HG02870 (cell line): ENCODE data around the gene PTPN6.

Experiments used
- ATAC-seq: cut with Tn5 transposase; IDR thresholded peaks from one replicate; pipeline ENCODE4 v1.9.1; 2021; ENCODE audit warnings: mild to moderate bottlenecking, moderate library complexity; ENCODE audit not compliant: unreplicated experiment

Gene PTPN6

DNA sequence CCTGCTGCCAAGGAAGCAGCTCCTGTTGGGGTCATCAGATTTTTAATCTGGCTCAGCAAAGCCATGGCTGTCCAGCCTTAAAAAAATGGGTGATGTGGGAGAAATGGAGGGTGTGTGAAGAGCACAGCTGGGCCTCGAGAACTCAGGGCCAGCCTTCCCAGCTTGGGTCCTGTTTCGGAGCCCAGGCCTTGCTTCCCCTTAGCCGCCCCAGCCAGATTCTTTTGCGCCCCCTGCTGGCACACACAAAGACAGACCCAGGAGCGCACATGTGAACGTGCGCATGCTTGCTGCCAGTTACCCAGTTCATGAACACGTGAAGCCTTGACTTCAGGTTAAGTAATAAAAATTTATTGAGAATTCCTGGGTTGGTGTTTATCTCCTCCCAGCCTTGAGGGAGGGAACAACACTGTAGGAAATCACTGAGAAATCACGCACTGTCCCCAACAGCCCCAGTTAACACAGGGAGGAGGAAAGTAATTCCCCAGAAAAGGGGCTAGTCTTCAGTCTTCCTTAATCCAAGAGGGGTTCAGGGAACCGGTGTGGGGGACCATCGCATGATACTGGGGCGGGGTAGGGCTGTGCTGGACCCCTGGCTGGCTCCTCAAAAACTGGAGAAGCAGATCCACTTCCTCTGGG, 14.0 kb downstream of the PTPN6 start:
- ATAC-seq: no peak

DNA sequence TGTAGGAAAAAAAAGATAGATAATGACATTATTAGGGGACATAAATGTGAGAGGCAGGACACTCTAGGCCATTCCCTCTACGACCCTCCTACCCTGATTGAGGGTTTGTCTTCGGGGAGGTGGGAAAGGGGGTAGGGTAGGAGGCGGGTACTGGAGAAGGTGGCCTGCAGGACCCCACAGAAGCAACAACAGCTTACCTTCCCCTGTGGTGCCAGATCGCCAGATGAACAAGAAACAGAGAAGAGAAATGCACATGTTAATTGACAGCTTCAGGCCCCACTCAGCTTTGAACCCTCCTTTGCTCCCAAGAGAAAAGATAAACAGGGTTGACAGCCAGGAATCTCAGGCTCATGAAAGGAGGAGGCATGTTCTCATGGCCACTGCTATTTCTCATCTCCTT, 14.6 kb downstream of the PTPN6 start:
- ATAC-seq: no peak

DNA sequence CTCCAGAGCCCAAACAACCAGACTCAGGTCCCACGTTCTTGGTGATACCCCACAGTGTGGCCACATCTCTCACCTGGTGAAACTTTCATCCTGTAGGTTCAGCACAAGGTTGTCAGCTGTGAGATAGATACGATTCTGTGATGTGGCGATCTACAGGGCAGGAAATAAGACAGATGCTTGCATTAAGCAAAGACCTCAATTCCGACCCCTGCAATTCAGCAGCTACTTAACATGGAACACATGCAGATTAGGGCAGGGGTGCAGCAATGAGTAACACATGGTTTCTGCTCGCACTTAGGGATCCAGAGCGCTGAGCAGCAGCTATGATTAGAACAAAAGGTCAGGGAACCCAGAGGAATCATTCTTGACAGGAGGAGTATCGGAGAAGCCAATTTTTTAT, 15.2 kb downstream of the PTPN6 start:
- ATAC-seq: no peak

DNA sequence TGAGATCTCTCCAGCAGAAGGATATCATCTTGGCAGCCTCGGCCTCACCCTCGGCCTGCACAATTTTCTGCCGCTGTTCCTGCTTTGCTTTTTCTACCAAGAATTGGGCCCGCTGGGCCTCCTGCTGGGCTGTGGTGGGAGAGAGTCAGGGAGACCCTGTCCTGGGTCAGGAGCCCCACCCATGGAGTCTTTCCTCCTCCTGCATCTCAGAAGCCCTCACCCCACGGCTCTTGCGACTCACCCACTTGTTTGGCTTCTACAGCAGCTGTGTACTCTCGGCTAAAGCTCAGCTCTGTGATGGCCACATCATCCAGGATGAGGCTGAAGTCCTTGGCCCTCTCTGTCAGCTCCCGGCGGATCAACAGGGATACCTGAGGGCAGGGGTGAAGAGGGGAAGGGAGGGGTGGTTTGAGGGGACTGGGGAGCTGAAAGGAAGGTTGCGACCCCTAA, 16.5 kb downstream of the PTPN6 start:
- ATAC-seq: no peak

DNA sequence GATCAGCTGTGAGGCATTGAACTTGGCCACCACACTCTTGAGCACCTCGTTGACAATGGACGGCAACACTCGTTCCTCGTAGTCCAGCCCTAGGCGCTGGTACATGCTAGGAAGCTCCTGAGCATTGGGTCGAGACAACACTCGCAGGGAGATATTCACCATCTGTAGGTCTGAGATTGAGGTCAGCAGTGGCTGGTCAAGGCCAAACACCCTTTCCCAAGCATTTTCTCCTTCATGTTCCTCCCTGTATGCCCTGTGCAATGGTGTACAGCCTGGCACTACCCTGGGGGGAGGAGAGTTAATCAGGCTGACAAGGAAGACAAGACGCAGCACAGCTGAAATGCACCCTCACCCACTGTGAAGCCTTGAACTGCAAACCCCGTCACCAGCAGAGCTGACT, 17.3 kb downstream of the PTPN6 start:
- no peak for ATAC-seq

DNA sequence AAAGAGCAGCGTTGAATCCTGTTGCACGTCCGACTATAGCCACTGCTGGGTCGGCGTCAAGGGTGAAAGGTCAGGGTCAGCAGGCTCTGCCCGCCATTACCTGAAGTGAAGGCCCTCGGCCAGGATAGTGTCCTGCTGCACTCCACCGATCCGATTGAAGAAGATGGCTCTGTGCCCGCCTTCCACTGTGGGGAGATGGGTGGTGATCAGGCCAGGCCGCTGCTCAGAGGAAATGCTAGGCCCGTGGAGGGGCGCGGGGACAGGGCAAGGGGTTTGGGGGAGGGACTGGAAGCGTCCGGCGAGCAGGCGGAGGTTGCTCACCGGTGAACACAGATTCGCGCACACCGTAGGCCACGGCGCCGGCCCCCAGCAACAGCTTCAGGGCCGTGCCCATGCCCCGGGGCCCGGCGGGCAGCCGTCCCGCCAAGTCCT, 19.0 kb downstream of the PTPN6 start:
- ATAC-seq: no peak

DNA sequence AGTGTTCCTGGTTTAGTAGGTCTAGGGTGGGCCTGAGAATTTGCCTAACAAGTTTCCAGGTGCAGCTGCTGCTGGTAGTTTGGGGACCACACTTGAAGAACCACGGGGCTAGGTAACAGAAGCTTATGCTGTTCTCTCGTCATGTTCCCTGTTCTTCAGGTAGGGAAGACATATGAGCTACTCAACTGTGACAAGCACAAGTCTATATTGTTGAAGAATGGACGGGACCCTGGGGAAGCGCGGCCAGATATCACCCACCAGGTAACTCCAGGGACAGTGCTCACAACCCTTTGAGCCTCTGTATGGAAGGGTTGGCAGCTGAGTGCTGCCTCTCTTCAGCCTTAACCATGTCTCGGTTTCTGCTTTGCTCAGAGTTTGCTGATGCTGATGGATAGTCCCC, 23.0 kb downstream of the PTPN6 start:
- no peak for ATAC-seq

DNA sequence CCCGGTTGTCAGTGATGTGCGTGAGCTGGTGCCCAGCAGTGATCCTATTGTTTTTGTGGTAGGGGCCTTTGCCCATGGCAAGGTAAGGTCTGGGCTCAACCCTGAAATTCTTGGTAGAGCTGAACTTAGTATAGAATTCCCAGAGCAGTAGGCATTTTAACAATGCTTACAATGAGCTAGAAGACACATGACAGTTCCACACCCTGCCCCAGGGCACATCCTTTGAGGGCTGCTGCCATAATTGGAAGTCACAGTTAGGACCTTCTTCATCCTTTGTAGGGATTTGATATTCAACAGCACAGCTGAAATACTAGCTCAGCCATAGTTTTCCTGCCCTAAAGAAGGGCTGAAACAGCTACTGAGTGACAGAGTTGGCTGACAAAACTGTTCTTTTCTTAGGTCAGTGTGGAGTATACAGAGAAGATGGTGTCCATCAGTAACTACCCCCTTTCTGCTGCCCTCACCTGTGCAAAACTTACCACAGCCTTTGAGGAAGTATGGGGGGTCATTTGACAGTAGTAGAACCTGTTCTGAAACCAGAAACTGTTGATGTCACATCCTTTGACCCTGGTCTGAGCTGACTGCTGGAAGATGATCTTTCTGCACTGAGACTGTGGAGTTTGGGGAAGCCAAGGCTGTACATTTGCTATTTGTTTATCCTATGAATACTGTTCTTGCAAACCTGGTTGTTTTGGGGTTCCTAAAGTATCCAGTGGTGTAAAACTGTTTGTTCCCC, 24.3 kb downstream of the PTPN6 start:
- ATAC-seq: no peak

DNA sequence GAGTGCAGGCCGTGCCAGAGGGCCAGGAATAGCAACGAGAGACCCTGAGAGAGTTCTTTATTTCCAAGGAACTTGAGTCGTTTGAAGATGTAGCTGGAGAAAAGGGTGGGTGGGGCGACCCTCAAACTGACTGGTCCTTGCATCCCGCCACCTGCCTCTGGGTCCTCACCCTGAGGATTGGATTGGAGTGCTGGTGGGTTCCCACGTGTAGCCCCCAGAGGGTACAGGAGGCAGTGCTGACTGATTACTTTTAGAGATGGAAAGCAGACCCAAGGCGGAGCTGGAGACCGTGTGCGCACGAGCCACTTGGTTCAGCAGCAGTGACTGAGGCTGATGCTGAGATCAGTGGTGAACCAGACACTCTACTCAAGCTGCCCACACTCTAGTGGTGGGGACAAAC, 26.5 kb downstream of the PTPN6 start:
- no peak for ATAC-seq

DNA sequence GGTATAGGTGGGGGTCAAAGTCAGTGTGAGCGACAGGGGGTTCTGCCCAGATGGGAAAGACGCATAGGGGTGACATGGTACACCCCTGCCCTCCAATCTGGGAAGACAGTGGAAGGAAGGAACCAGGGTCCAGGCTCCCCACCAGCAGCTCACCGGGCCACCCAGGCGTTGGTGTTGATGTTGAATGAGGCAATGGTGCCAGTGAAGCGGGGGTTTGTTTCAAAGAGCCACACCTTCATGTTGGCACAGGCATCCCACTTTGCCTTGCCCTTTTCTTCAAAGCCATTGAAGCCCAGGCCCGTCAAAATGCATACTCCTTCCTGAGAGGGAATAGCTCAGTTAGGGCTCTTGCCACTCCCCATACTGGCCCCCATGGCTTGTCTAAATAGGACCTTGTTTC, 27.0 kb downstream of the PTPN6 start:
- no peak for ATAC-seq

DNA sequence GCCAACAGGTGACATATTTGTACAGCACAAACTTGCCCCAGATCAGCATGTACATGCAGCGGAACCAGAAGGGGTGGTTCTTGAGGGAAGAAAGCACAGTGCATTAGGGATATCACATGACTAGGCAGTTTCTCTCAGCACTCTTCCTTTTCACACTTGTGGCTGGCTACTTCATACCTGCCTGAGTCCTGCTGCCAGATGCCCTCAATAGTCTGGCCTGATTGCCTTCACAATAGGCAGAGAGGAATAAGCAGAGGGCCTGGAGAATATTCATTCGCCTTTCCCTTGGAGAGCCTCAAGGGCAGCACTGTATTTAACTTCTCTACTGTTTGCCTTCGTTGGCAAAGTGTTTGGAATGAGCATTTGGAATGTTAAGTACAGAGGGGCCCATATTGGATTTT, 27.5 kb downstream of the PTPN6 start:
- no peak for ATAC-seq

DNA sequence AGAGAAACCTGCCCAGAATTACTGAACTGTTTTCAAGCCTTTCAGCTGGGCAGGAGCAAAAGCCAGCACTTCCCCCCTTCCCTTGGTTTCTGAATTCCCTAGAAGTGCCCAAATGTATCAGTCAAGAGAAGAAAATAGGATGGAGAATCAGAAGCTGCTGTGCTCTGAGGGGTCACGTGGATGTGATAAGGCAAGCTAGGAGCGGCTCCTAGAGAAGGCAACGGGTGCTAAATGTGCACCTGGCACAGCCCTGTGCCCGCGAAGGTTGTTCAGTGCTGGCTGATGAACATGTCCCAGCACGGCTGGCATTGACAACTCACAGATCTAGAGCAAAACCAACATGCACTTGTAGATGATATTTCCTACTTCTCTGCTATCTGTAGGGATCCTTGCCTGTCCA, 27.9 kb downstream of the PTPN6 start:
- no peak for ATAC-seq

DNA sequence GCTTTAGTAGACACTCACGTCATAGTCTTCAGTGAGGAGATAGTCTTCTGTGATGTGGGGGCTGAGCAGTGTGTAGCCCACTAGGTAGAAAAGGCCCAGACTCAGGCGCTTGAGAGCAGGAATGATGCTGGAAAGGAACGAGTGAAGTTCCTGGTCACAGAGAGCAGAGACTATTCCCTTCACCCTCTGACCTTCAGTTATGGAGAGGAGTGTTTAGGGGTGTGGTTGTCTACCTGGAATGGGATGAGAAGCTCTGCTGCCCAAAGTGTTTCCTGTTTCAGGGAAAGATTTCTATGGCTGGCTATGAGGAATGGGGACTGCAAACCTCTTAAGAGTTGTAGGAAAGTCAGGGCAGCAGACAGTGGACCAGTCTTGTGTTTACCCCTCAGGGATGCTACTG, 28.3 kb downstream of the PTPN6 start:
- no peak for ATAC-seq

DNA sequence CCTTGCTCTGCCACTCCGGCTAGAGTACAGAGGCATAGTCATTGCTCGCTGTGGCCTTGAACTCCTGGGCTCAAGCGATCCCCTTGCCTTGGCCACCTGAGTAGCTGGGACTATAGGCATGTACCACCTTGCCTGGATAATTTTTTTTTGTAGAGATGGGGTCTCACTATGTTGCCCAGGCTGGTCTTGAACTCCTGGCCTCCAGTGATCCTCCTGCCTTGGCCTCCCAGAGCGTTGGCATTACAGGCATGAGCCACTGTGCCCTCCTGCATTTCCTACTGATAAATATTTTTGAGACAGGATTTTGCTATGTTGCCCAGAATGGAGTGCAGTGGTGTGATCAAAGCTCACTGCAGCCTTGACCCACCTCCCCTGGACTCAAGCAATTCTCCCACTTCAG, 28.9 kb downstream of the PTPN6 start:
- no peak for ATAC-seq

DNA sequence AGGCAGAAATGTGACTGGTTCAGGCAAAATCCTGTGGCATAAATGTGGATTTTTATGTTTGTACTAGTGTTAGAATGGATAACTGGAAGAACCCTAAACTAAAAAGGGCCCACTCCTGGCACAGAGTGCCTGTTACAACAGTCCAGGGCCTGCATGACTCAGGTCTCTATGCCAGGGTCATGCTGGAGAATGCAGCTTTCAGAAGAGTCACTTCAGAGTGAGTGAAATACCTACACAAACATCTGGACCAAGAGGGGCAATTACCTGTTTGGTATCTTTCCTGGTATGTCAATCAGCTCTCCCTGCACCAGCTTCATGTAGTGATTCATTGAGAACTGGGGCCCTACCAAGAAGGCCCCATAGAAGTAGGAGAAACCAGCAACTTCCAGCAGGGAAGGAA, 29.6 kb downstream of the PTPN6 start:
- no peak for ATAC-seq

DNA sequence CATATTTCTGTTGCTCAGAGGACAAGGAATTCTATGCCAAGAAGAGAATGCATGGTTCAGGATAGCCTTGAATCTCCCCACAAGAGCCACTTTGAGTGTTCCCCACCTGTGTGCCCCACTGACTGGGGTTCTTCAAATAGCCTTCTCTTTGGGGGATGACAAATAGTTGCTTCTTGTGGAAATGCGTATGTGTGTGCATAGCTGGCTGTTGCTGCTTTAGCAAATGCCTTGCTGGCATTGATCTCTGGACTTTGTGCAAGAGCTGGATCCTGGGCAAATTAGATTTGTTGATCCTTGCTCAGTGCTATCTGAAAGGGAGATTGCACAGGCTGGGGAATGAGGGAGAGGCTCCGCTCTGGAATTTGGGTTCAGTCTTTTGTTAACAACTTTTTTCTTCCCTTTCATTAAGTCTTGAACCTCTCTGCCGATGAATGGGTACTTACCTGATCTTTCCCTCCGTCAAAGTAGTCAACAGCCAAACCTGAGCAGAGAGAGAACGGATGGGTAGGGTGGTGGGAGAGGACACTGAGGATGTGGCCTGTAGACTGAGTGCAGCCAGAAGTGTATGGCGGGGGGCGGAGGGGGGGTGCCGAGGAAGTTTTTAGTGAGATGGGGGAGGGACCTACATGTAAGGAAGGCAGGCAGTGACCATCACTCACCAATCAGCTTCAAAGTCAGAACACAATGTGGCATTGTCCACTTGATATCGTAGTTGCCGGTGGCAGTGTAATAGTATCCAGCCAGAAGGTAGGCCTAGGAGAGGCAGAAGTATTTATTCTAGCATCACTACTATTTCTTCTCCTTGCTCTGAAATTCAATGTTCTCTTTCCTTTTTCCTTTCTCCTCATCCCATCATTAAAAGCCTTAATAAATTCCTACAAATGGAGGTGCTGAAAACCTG, 30.2 kb downstream of the PTPN6 start:
- ATAC-seq: no peak

DNA sequence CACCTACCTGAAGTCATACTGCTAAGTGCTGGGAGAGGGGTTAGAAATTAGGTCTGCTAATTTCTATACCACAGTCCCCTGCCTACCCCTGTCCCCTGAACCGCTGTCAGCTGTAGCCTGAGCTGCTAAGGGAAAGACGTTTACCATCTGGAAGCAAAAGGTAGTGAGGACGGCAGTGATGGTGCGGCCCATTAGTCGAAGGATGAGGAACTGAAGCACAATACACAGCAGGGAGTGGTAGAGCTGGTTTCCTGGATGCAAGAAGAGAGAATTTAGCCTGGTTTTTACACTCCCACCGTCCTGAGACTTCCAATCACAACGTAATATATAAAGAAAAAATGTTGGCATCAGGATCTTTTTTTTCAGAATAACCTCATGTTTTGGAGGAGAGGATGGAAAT, 31.4 kb downstream of the PTPN6 start:
- no peak for ATAC-seq

DNA sequence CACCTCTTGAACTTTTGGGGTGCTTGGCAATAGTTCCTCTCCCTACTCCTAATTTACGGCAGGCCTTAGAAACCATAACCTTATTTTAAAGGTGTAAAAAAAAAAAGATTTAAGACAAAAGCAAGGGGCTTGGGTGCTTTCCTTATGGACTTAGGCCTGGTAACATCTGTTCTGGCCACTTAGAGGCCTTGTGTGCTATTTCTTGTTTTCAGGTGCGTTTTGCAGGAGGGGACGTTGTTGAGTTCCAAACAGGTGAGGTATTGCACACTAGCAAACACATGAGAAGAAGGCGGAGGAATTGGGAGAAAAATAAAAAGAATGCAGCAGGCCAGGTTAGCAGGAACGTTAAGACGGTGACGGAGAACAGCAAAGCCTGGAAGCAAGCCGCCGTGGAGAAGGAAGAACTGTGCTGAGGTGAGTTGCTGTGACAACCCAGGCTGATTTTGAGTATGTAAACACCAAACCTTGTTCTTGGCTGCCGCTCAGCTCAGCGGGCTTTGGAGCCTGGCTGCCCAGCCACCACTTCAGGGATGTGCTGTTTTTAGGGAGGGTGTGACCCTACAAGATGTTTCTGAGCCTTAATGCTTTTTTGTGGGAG, 36.9 kb downstream of the PTPN6 start:
- no peak for ATAC-seq

DNA sequence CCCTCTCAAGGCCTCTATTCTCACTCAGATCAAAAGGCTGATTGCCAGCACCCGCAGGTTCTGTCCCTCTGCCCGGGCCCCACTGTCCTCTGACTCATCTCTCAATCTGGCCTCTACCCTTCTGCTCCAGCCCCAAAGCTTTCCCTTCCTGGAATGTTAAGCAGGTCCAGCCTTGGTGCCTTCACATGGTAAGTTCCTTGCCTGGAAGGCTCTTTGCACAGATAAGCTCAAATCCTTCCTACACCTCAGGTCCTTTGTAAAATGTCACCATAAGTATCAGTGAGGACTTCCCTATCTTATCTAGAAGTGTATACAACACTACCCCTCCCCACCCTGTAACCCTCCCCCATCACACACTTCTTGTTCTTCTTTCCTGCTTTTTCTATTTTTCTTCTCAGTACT, 44.9 kb downstream of the PTPN6 start:
- no peak for ATAC-seq

DNA sequence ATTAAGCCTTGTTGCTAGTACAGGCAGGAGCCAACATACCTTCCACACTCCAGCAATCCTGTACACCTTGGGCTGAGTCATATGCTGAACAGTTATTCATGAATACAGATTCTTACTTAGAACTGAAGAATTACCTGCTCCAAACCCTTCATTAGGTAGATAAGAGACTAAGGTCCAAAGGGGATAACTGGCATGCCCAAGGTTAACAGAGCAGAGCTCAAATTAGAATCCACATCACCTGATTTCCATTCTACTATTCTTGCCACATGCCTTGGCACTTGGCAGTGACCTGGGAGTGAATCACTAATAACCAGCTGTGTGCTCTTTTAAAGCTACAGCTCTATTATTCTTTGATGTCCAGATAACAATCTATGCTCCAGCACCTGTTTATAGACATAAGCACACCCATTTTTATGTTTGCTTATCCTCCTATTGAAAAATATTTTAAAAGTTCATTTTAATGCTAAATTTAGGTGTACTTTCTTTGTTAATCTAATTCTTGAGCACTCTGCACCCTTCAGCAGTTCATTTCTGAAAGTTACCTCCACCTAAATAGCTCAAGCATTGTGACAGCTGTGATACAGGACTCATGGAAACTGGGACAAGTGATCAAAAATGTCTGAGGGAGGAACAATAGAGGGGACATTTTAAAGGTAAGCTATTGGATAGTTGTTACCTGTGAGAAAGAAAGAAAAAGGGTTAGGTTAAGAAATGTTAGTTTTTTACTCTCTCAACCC, 47.7 kb downstream of the PTPN6 start:
- no peak for ATAC-seq
